ENCODE data around the gene ILK.

DNA sequence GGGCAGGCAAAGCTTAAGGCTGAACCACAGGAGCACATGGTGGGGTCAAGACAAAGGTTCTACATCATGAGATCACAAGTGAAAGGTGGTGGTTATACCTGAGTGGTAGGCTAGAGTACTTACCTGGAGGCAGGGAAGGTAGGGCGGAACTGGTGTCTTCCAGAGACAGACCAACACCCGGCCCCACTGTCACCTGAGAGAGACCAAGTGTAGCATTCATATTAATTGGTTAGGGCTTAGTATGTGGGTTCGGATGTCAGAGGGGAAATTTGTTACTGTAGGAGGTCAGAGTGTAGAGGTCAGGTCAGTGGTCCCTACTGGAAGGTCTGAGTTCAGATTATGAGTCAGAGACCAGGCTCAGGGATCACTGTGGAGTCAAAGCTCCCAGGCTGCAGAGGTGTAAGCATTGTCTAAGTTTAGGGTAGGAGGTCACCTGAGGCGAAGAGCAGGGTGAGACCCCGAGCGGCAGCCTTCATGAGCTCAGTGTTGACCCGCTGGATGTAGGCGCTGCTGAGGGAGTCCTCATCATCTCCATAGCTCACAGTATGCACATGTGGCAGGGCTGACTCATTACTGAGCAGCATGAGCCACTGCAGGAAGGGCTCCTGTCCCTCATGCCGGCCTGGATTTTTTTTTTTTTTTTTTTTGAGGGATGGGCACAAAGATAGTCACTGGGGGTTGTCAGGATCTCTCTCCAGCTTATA is 12.5 kb downstream of the ILK start:
- TF ChIP-seq, protein P1, sequence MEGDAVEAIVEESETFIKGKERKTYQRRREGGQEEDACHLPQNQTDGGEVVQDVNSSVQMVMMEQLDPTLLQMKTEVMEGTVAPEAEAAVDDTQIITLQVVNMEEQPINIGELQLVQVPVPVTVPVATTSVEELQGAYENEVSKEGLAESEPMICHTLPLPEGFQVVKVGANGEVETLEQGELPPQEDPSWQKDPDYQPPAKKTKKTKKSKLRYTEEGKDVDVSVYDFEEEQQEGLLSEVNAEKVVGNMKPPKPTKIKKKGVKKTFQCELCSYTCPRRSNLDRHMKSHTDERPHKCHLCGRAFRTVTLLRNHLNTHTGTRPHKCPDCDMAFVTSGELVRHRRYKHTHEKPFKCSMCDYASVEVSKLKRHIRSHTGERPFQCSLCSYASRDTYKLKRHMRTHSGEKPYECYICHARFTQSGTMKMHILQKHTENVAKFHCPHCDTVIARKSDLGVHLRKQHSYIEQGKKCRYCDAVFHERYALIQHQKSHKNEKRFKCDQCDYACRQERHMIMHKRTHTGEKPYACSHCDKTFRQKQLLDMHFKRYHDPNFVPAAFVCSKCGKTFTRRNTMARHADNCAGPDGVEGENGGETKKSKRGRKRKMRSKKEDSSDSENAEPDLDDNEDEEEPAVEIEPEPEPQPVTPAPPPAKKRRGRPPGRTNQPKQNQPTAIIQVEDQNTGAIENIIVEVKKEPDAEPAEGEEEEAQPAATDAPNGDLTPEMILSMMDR (IDR thresholded peaks at IDR 0.05), result no peak
- TF ChIP-seq POLR2A (IDR thresholded peaks at IDR 0.05) (no peak), EP300 (IDR thresholded peaks at IDR 0.05) (no peak)

Data from tibial nerve (tissue), 4 donors.